Thyroid gland (tissue), 4 donors: ENCODE results near the gene CRY1.

Experiments used
- CTCF ChIP-seq, 6 experiments: fragments of 200-600 bp in 3 of 6; fragments of 450-650 bp in 3 of 6; sonication (generic) in 3 of 6; IDR thresholded peaks; one replicate each; pipeline ENCODE4 v1.5.1; 2016 to 2019; ENCODE audit warnings: antibody characterized with exemption in 6 of 6, mild to moderate bottlenecking in 2 of 6, inconsistent platforms in 1 of 6, moderate library complexity in 1 of 6
- POLR2A ChIP-seq, 2 donors: fragments of 450-650 bp; IDR thresholded peaks; one replicate each; pipeline ENCODE4 v1.6.1; 2017; ENCODE audit warnings: antibody characterized with exemption in 2 of 2, mild to moderate bottlenecking in 2 of 2, moderate library complexity in 1 of 2

DNA sequence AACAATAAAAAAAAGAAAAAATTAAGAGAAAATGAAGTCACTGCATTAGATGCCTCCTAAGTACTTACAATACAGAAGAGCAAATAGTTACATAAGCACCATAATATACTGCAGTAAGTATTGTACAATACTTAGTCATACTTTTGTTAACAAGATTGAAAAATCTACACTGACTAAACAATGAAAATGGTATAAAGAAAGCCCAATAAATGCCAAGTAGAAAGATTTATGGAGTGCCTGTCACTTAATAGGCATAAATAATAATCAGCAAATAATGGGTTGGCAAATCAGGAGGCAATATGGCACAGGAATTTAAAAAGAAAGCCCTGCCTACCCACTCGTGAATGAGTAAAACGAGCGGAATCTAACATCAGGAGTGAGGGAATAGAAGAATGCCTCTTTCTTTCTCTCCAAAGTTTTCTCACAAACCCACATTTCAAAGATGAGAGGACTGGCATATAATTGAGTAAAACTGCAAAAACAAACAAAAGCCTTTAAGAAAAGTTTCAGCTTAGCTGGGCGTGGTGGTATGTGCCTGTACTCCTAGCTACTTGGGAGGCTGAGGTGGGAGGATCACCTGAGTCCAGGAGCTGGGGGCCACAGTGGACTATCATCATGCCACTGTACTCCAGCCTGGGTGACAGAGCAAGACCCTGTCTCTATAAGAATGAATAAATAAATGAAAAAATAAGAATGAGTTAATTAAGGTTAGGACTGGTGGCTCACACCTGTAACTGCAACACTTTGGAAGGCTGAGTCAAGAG is 36.1 kb downstream of the CRY1 start:
- TF ChIP-seq CTCF (IDR thresholded peaks at IDR 0.05) (no peak), POLR2A (IDR thresholded peaks at IDR 0.05) (no peak)
